HT1080 (cell line): ENCODE data around the gene UPB1. TPM values are rescaled to one million over a fixed set of nuclear protein-coding genes. Genes with fewer than 3 reads are reported as not detected.

Experiments used
- DNase-seq: peaks from one replicate; pipeline ENCODE4 v3.0.0-alpha.2; 2015; ENCODE audit warnings: low read depth
- total RNA-seq: library from RNA; depleted of rRNA; stranded (reverse); fragments of >200 nt; shearing (Covaris generic); gene quantifications from 2 replicates; pipeline ENCODE4 v1.2.3, GENCODE V29; 2014; rRNA removed

Gene UPB1
- total RNA-seq, 1 experiment from 2014 or later = not detected

DNA sequence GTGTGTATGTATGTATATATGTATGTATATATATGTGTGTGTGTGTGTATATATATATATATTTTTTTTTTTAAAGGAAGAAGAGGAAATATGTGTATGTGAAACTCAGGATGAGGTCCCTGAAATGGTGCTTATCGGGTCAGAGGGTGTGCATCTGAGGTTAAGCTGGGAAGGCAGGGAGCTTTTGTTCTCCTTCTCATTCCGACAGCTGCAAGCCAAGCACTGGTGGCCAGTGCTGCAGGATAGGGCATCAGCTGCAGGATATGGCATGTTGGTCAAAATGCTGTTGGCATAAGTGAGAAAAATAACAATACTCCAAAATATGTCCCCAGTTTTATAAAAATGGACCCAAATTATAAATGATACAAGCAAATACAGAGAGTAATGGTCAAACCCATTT is 68.1 kb downstream of the UPB1 start:
- no peak for DNase-seq

DNA sequence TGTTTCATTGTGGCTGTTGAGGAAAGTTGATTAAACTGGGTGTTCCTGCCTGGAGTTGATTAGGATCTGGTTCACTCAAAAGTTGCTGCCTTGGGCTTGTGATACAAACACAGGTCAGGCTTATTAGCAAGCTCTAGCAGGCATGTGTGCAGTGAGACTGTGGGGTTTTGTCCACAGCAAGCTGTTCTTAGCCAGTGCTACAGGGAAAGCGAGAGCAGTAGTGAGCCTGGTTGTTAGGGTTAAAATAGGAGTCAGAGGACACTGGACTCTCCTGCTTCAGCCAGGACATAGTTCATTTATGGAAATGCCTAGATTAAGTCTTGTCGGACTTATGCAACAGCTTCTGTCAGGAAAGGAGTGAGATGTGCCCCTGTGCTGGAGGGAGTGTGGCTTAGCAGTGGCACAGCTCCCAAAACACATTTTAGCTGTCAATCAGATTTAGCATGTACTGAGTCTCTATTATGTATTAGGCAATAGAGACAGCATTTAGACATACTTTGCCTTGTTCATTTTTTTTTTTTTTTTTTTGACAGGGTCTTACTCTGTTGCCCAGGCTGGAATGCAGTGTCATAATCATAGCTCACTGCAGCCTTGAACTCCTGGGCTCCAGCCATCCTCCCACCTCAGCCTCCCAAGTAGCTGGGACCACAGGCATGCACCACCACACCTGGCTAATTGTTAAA is 69.4 kb downstream of the UPB1 start:
- DNase-seq = no peak

GRCh38 chr22:24565077-24565476 is 69.9 kb downstream of the UPB1 start:
- no peak for DNase-seq

GRCh38 chr22:24566899-24567511 is 71.9 kb downstream of the UPB1 start:
- DNase-seq = no peak

GRCh38 chr22:24567668-24568067 is 72.5 kb downstream of the UPB1 start:
- no peak for DNase-seq

- DNase-seq = no peak
Observed at GRCh38 chr22:24571266-24571665, 76.1 kb downstream of the UPB1 start.

- no peak for DNase-seq
Observed at GRCh38 chr22:24576778-24577177, 81.6 kb downstream of the UPB1 start.

Other genes with a start within 250 kb of the UPB1 start
- gene SPECC1L, start 224.5 kb upstream of the UPB1 start, total RNA-seq = 27.4 and 28.5 TPM in 2 replicates
- 1.5 and 2.3 TPM in 2 replicates for gene ADORA2A, start 67.7 kb upstream of the UPB1 start, total RNA-seq
- 167 and 172 TPM in 2 replicates for gene GUCD1, start 59.8 kb downstream of the UPB1 start, total RNA-seq
- 278 and 339 TPM in 2 replicates for gene SNRPD3, start 60.7 kb downstream of the UPB1 start, total RNA-seq
- gene LRRC75B, start 97.7 kb downstream of the UPB1 start, total RNA-seq = 0.70 and 1.1 TPM in 2 replicates
- 3.7 and 8.5 TPM in 2 replicates for gene GGT1, start 107.9 kb downstream of the UPB1 start, total RNA-seq